NCI-H748 treated with DMSO at 0.1 percent for 48 hours (cell line): ENCODE results near the gene DGCR2.

Experiments used
- DNase-seq: peaks from one replicate; lab custom pipeline; 2025; lab: John Stamatoyannopoulos, UW

The DGCR2 gene

DNA sequence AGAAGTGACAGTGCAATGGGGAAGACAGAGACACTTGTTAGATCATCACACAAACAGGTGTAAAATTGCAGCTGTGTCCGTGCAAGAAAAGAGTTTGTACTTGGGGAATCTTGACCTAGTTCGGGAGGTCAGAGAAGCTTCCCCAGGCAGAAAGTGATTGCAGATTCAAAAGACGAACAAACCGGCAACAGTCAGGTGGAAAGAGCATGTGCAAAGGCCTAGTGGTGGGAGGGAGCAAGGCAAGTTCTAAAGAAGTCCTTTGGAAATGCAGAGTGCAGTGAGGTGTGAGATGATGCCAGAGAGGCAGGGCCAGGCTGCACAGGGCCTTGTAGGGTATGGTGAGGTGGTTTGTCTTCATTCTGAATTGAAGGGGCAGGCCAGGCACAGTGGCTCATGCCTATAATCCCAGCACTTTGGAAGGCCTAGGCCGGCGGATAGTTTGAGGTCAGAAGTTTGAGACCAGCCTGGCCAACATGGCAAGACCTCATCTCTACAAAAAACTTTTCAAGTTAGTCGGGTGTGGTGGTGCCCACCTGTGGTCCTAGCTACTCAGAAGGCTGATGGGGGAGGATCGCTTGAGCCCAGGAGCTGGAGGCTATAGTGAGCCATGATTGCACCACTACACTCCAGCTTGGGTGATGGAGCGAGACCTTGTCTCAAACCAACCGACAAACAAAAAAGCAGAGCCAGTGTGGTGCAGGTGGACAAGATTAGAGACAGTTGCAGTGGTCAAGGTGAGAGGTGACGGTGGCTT lies 24.2 kb upstream of the DGCR2 start:
- DNase-seq: no peak

GRCh38 chr22:19143967-19144400 lies 21.8 kb upstream of the DGCR2 start:
- no peak for DNase-seq

GRCh38 chr22:19143212-19143611 lies 21.0 kb upstream of the DGCR2 start:
- DNase-seq: no peak

- no peak for DNase-seq
Measured at GRCh38 chr22:19142394-19142793, 20.2 kb upstream of the DGCR2 start.

- DNase-seq: no peak
Measured at GRCh38 chr22:19139974-19140373, 17.8 kb upstream of the DGCR2 start.

DNA sequence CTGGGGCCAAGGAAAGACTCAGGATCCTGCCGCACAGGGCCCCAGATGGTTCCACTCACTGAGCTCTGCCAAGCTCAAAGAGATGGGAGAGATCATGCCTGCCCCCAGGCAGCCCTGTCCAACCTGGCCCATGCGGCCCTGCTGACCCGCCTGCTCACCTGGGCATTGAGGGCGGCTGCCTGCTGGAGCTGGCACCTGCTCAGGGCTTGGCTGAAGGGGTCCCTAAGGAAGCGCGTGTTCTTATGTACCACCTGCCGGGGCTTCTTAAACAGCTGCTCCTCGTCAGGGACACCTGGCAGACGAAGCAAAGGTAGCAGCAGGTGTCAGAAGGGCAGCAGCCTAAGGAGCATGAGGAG lies 16.8 kb upstream of the DGCR2 start:
- DNase-seq: no peak

DNA sequence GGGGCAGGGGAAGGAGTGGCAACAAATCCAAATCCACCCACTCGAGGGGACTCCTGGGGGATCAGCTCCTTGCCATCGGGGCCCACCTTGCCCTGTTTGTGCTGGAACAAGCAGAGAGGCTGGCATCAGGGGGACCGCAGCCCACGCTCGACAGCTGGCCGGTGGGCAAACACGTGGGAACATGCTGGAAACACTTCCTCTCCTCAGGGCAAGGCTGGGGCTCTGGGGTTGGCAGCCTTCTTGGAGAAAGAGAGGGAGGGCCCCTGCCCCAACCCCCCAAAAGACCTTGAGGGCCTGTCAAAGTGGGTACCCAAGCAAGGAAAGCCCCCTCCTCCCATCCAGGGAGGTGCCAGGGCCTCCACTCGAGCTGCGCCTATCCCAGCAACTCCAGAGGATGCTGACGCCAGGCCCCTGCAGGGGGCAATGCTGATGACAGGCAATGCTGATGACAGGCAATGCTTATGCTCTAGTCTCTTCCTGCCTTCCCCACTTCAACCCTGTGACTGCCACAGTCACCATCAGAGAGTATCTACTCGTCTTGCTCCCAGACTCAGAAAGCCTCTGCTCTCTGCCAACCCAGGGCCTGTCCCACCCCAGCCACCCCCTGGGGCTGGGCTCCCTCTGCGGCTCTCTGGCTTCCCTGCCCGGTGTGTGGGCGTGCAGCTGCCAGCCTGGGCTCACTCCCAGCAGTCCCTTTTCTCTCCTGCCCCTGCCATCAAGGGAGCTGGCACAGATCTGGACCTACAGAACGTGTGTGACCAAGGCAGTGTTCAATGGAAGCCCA lies 16.2 kb upstream of the DGCR2 start:
- no peak for DNase-seq

- DNase-seq: no peak
Measured at GRCh38 chr22:19137384-19138216, 15.4 kb upstream of the DGCR2 start.

- DNase-seq: no peak
Measured at GRCh38 chr22:19136915-19137314, 14.7 kb upstream of the DGCR2 start.

GRCh38 chr22:19134874-19135273 lies 12.7 kb upstream of the DGCR2 start:
- DNase-seq: no peak

- DNase-seq: no peak
Measured at GRCh38 chr22:19134176-19134831, 12.1 kb upstream of the DGCR2 start.

DNA sequence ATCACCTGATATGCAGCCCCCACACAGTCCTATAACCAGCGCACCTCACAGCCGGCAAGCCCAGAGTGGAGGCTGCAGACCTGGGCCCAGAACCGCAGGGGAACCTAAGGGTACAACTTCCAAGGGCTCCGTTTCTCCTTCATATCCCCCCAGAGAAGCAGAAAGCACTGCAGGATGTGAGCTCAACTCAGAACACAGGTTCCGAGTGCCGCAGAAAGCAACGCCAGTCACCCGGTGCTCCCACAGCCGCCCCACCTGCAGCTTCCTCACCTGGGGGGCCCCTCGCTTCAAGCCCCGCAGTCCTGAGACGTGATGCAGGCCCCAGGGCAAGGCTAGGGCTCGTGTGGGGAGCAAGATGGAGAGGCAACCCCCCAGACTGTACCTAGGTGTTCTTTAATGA lies 11.3 kb upstream of the DGCR2 start:
- DNase-seq: no peak

DNA sequence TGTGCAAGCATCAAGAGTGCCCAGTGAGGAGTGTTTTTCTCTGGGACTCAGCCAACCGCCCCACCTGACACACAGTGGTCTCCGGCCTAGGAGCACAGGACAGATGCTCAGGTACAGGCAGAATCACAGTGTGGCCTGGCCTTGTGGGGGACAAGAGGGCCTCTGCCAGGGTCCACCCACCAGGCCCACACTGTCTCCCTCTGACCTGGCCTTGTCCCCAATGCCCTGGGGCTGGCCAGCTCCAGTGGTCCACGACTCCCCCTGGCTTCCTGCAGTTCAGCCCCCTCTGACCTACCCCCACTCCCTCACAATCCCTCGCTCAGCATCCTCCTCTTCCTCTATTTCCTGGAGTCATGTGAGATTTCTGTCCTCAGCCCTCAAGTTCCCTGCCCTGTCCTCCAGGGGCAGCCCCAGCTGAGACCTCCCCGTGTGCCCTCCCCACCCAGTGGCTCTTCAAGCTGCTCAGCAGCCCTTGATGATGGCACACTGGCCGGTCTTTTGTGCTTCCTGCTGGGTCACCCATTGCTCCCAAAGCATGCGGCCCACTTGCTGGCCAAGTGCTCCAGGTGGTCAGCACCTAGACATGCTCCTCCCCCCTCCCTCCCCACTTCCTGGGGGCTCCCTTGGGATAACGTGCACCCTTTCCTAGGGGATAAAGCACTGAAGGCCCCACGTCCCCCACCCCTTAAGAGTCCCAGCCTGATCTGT lies 10.6 kb upstream of the DGCR2 start:
- DNase-seq: no peak

DNA sequence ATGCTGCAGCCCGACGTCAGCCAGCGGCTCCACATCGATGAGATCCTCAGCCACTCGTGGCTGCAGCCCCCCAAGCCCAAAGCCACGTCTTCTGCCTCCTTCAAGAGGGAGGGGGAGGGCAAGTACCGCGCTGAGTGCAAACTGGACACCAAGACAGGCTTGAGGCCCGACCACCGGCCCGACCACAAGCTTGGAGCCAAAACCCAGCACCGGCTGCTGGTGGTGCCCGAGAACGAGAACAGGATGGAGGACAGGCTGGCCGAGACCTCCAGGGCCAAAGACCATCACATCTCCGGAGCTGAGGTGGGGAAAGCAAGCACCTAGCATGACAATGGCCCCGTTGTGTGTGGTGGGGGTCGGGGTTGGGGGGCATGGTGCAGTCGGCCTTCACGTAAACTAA lies 9.9 kb upstream of the DGCR2 start:
- no peak for DNase-seq

DNA sequence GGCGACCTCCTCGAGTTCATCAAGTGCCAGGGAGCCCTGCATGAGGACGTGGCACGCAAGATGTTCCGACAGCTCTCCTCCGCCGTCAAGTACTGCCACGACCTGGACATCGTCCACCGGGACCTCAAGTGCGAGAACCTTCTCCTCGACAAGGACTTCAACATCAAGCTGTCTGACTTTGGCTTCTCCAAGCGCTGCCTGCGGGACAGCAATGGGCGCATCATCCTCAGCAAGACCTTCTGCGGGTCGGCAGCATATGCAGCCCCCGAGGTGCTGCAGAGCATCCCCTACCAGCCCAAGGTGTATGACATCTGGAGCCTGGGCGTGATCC lies 9.4 kb upstream of the DGCR2 start:
- DNase-seq: no peak

- DNase-seq: no peak
Measured at GRCh38 chr22:19130959-19131684, 8.9 kb upstream of the DGCR2 start, which contains the start of gene TSSK2. Gene TSSK2 (plus strand): TSS chr22:19131308. CDS start chr22:19131400, 92 bp downstream.

- no peak for DNase-seq
Measured at GRCh38 chr22:19129871-19130270, 7.7 kb upstream of the DGCR2 start.

DNA sequence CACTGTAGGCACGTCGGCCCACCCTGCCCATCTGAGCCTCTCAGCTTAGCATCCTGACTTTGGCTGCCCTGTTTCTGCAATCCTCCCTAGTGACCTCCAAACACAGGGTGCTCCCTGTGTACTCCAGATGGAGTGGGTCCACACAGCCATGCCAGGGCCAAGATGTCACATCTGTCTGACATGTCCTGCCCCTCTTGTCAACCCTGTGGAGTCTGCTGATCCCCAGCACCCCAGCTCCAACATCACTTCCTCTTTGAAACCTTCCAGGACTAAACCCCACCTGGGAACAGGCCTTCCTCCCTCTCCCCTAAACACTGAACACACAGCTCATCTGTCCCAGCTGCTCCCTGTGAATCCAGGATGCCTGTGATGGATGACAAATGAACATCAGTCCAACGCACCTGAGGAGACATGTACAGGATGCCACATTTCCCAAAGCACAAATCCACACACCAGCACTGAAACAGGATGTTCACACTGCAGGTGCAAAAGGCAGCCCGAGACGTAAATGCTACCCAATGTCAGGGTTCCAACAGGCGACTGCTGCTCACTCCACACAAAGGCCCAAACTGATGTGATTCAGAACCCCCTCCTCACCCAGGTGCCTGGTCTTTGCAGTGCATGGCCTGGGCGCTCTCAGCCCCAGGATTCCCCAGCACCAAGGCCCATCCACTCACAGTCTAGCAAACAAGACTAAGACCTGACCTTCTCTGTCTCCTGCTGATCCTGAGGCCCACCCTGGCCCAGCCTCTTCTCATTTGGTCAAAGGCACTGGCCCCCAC lies 6.9 kb upstream of the DGCR2 start:
- DNase-seq: no peak

- no peak for DNase-seq
Measured at GRCh38 chr22:19128009-19128401, 5.8 kb upstream of the DGCR2 start.
